Keratinocyte (primary cell): ENCODE results near the gene ZMIZ1. TPM values are rescaled to one million over a fixed set of nuclear protein-coding genes. Genes with fewer than 3 reads are reported as not detected.

Source experiments
- DNase-seq: peaks from one replicate; pipeline ENCODE4 v3.0.0-alpha.2; 2011; ENCODE audit warnings: low read depth, missing footprints, low spot score
- FAIRE-seq: peaks from 2 replicates; lab custom pipeline; 2011; peaks lifted over from hg19 to GRCh38; lab: Jason Lieb, UNC
- H2AFZ ChIP-seq: 2 replicates; pipeline ENCODE4 v1.6.0; 2012; ENCODE audit warnings: low read length, control low read depth, inconsistent platforms; ENCODE audit not compliant: control insufficient read depth
- H3K27ac ChIP-seq: 2 replicates; pipeline ENCODE4 v1.5.1; 2011; ENCODE audit warnings: low read length; ENCODE audit not compliant: control insufficient read depth, insufficient read depth
- H3K27me3 ChIP-seq: 3 replicates; pipeline ENCODE4 v1.6.0; 2011; ENCODE audit warnings: low read length; ENCODE audit not compliant: control insufficient read depth, insufficient read depth; ENCODE audit errors: extremely low read depth
- H3K36me3 ChIP-seq, 2 experiments: 2 replicates in 1 of 2; 3 replicates in 1 of 2; pipeline ENCODE4 v1.5.1; 2011; ENCODE audit warnings: low read length in 2 of 2, mild to moderate bottlenecking in 1 of 2; ENCODE audit not compliant: control insufficient read depth in 2 of 2, insufficient read depth in 2 of 2; ENCODE audit errors: extremely low read depth in 1 of 2
- H3K4me1 ChIP-seq: 3 replicates; pipeline ENCODE4 v1.5.1; 2011; ENCODE audit warnings: low read length; ENCODE audit not compliant: control insufficient read depth, insufficient read depth; ENCODE audit errors: extremely low read depth
- H3K4me2 ChIP-seq: 3 replicates; pipeline ENCODE4 v1.6.0; 2011; ENCODE audit warnings: low read depth, low read length; ENCODE audit not compliant: control insufficient read depth, insufficient read depth; ENCODE audit errors: extremely low read depth
- H3K4me3 ChIP-seq, 3 experiments: fragments of 200-600 bp in 1 of 3; sonication (generic) in 1 of 3; 2 replicates in 2 of 3; 3 replicates in 1 of 3; pipeline ENCODE4 v1.5.1; 2011 to 2016; ENCODE audit warnings: low read length in 3 of 3, mild to moderate bottlenecking in 3 of 3, control low read depth in 2 of 3, inconsistent platforms in 1 of 3, low read depth in 1 of 3, mixed read lengths in 1 of 3, mixed run types in 1 of 3, moderate library complexity in 1 of 3; ENCODE audit not compliant: control insufficient read depth in 2 of 3, insufficient read depth in 2 of 3; ENCODE audit errors: extremely low read depth in 1 of 3
- H3K79me2 ChIP-seq: 2 replicates; pipeline ENCODE4 v1.6.0; 2012; ENCODE audit warnings: low read length; ENCODE audit not compliant: control insufficient read depth, insufficient read depth
- H3K9ac ChIP-seq: 3 replicates; pipeline ENCODE4 v1.6.0; 2011; ENCODE audit warnings: low read length; ENCODE audit not compliant: control insufficient read depth, insufficient read depth; ENCODE audit errors: extremely low read depth
- H3K9me1 ChIP-seq: 3 replicates; pipeline ENCODE4 v1.6.0; 2011; ENCODE audit warnings: low read length; ENCODE audit not compliant: control insufficient read depth, insufficient read depth; ENCODE audit errors: extremely low read depth
- H3K9me3 ChIP-seq: 2 replicates; pipeline ENCODE4 v1.5.1; 2012; ENCODE audit warnings: low read depth, low read length; ENCODE audit not compliant: control insufficient read depth
- H4K20me1 ChIP-seq: 3 replicates; pipeline ENCODE4 v1.6.0; 2011; ENCODE audit warnings: low read length; ENCODE audit not compliant: control insufficient read depth, insufficient read depth; ENCODE audit errors: extremely low read depth
- CTCF ChIP-seq, 3 experiments: IDR thresholded peaks in 1 of 3; conservative IDR thresholded peaks in 1 of 3; optimal IDR thresholded peaks in 1 of 3; 2 replicates in 2 of 3; 3 replicates in 1 of 3; pipeline versions ENCODE3 to v1.5.1; 2011; ENCODE audit warnings: low read length in 3 of 3, mild to moderate bottlenecking in 3 of 3, moderate library complexity in 2 of 3, control low read depth in 1 of 3, inconsistent platforms in 1 of 3; ENCODE audit not compliant: insufficient read depth in 2 of 3; ENCODE audit errors: extremely low read depth in 1 of 3
- EZH2 ChIP-seq: IDR thresholded peaks from one replicate; pipeline ENCODE4 v1.6.1; 2012; ENCODE audit warnings: inconsistent platforms, mild to moderate bottlenecking, low read length, moderate library complexity
- dilution Hi-C: fragments of 300-500 bp; cut with MboI; formaldehyde crosslinking; loops from one replicate; pipeline ENCODE4 v1.7.0; 2020; ENCODE audit warnings: low sequenced_read_pairs; ENCODE audit not compliant: extremely low pct_ligation_motif_present
- polyA plus RNA-seq, 5 experiments: library from polyadenylated mRNA; depleted of rRNA in 3 of 5; stranded (reverse) in 3 of 5; stranded (forward) in 1 of 5; unstranded in 1 of 5; fragments of >200 nt; gene quantifications; 1 replicate in 1 of 5; 2 replicates in 3 of 5; 3 replicates in 1 of 5; pipeline versions ENCODE4 v1.2.1 to v1.2.3, GENCODE V29; 2011 to 2012; ENCODE audit warnings: missing spikeins in 2 of 5, low read depth in 1 of 5, low replicate concordance in 1 of 5

Gene ZMIZ1
- polyA plus RNA-seq, 1 donor (not counting 4 experiments of a cell fraction or from before 2014, with no cell fraction given): 1.8 TPM

DNA sequence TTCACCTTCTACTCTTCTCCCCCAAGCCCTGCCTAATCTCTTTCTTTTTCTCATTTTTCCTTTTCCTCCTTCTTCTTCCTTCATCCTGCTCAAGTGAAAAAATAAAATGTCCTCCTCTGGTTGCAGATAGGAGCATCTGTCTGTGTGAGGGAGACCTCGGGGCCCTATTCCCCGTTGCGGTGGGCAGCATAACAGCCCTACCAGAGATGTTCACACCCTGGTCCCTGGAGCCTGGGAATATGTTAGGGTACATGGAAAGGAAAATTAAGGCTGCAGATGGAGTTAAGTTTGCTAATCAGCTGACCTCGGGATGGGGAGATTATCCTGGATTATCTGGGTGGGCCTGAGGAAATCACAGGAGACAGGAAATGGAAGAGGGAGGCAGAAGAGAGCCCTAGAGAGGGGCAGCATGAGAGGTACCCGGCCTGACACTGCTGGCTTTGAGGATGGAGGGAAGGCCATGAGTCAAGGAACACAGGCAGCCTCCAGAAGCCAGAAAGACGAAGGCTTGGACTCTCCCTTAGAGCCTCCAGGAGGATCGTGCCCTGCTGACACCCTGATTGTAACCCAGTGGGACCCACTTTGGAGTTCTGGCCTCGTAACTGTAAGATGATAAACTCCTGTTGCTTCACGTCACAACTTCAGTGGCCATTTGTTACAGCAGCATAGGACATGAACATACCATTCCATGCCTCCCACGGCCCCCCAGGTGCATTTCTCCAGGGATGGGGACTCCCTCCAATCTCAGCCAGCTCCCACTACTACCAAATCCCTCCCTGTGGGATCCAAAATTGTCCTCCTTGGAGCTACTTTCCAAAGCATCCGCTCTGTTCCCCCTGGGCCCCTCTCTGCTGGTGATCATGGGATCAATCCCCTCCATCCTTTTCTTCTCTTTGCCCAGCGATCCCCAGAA, 39.0 kb upstream of the ZMIZ1 start:
- no peak for FAIRE-seq

GRCh38 chr10:79030705-79031104, 38.1 kb upstream of the ZMIZ1 start:
- no peaks in the 10 kb centered on the region for H3K9me3 ChIP-seq
- H2AFZ ChIP-seq: no peak overlapping the region
- no peak for FAIRE-seq
- peaks cover 11% of the 10 kb centered on the region for H3K27me3 ChIP-seq
- H3K4me1 ChIP-seq: no peaks in the 10 kb centered on the region
- no peaks in the 10 kb centered on the region for H3K36me3 ChIP-seq
- H3K4me2 ChIP-seq: no peak overlapping the region
- dilution Hi-C loops: no loop called here
- H3K4me3 ChIP-seq: no peak overlapping the region
- TF ChIP-seq EZH2 (no peak), CTCF (optimal IDR thresholded peaks at IDR 0.05 in 1 of 3, IDR thresholded peaks at IDR 0.05 in 1 of 3, conservative IDR thresholded peaks at IDR 0.05 in 1 of 3; ENCODE audit: extremely low read depth in 1 of 3, insufficient read depth in 2 of 3, low read length in 3 of 3) (no peak)
- no peak overlapping the region for H3K9ac ChIP-seq
- no peaks in the 10 kb centered on the region for H3K9me1 ChIP-seq
- DNase-seq: no peak
- H3K79me2 ChIP-seq: no peaks in the 10 kb centered on the region
- H3K27ac ChIP-seq: no peak overlapping the region
- no peaks in the 10 kb centered on the region for H4K20me1 ChIP-seq

More for the DNA sequence above, 39.0 kb upstream of the ZMIZ1 start:
- peaks cover 11% of the 10 kb centered on the region for H3K27me3 ChIP-seq
- no peak overlapping the region for H2AFZ ChIP-seq
- H3K4me1 ChIP-seq: no peaks in the 10 kb centered on the region
- no peak overlapping the region for H3K4me3 ChIP-seq
- no peaks in the 10 kb centered on the region for H3K9me1 ChIP-seq
- dilution Hi-C loops: no loop called here
- no peak overlapping the region for H3K27ac ChIP-seq
- no peaks in the 10 kb centered on the region for H3K36me3 ChIP-seq
- H3K4me2 ChIP-seq: no peak overlapping the region
- H3K9me3 ChIP-seq: no peaks in the 10 kb centered on the region
- no peaks in the 10 kb centered on the region for H3K79me2 ChIP-seq
- H4K20me1 ChIP-seq: no peaks in the 10 kb centered on the region
- TF ChIP-seq EZH2 (no peak), CTCF (optimal IDR thresholded peaks at IDR 0.05 in 1 of 3, IDR thresholded peaks at IDR 0.05 in 1 of 3, conservative IDR thresholded peaks at IDR 0.05 in 1 of 3; ENCODE audit: extremely low read depth in 1 of 3, insufficient read depth in 2 of 3, low read length in 3 of 3) (no peak)
- no peak overlapping the region for H3K9ac ChIP-seq
- DNase-seq: no peak
